Measurements from ENCODE around the gene COMMD3. TPM values are rescaled to one million over a fixed set of nuclear protein-coding genes. Genes with fewer than 3 reads are reported as not detected.

COMMD3 gene
- total and polyA plus RNA-seq, 9 of the 15 experiments (the other 6 are each of a cell fraction or from before 2014, with no cell fraction given), result 50.7 to 217 (median 80.1) TPM

DNA sequence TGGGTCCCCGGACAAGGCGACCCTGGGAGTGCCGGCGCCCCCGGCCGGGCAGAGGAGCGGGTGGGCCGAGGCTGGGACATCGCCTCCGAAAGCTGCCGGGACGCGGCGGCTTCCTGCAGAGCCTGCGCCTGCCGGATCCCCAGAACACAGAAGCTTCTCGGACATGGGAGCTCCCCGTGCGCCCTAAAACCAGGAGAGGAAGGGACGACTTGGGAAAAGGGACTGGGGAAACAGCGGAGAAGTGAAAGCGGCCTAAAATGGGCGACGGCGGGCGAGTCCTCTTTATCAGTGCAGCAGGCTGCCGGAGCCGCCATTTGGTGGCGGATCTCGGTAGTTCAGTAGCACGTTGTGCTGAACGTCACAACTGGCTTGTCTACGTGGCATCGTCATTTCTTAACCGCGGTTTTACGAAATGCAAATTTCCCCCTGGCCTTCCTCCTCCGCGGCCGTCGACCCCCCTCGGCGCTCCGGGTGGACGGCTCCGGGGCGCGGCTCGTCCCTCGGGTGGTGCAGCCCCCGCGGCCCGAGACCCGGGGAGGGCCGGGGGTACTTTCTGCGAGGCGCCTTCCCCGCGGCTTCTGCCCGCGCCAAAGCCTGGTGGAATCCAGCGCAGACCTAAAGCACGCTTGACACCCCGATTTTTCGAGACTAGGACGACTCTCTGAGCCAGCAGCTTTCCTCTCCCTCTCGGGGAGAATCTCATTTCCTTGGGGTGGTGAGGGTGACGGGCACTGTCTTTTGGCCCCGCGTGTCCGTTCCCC is 19.2 kb downstream of the COMMD3 start:
- no peaks in the 10 kb centered on the region for H3K79me2 ChIP-seq (ENCODE audit: control insufficient read depth, insufficient read depth, low read length)
- POLR2A ChIA-PET, result no interaction called here
- FAIRE-seq, result no peak
- ATAC-seq, result no peak
- in situ Hi-C loops (cut with MboI) (no loop called here), intact Hi-C loops (cut with micrococcal nuclease) (no loop called here)
- no peak overlapping the region for H3K4me2 ChIP-seq (ENCODE audit: insufficient read depth, low read length)
- no peak overlapping the region for H3K4me3 ChIP-seq
- WGBS (ENCODE audit: insufficient coverage, low coverage, missing lambda C conversion rate), result 95% methylated on average over 26 of the region's 71 CpGs
- CTCF ChIA-PET (ENCODE audit: low intra/inter-chr PET ratio), result no interaction called here
- no peaks in the 10 kb centered on the region for H3K27me3 ChIP-seq (ENCODE audit: control insufficient read depth in 2 of 2, insufficient read depth in 2 of 2, low read length in 2 of 2)
- H3K9me1 ChIP-seq (ENCODE audit: control insufficient read depth, insufficient read depth, low read length), result no peaks in the 10 kb centered on the region
- TF ChIP-seq YY1 (IDR thresholded peaks at IDR 0.05; ENCODE audit: borderline replicate concordance in 1 of 3, control insufficient read depth in 1 of 3, extremely low read depth in 1 of 3, insufficient read depth in 3 of 3, insufficient read length in 1 of 3, insufficient replicate concordance in 2 of 3, low read depth in 1 of 3, low read length in 2 of 3) (peak in 1 of 3 experiments; percentile 9), SAP30 (IDR thresholded peaks at IDR 0.05; ENCODE audit: borderline replicate concordance, insufficient read depth, low read depth, low read length, poor library complexity, severe bottlenecking) (no peak)
- TF ChIP-seq, protein P1, sequence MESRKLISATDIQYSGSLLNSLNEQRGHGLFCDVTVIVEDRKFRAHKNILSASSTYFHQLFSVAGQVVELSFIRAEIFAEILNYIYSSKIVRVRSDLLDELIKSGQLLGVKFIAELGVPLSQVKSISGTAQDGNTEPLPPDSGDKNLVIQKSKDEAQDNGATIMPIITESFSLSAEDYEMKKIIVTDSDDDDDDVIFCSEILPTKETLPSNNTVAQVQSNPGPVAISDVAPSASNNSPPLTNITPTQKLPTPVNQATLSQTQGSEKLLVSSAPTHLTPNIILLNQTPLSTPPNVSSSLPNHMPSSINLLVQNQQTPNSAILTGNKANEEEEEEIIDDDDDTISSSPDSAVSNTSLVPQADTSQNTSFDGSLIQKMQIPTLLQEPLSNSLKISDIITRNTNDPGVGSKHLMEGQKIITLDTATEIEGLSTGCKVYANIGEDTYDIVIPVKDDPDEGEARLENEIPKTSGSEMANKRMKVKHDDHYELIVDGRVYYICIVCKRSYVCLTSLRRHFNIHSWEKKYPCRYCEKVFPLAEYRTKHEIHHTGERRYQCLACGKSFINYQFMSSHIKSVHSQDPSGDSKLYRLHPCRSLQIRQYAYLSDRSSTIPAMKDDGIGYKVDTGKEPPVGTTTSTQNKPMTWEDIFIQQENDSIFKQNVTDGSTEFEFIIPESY (CRISPR knock-in tag; IDR thresholded peaks at IDR 0.05), result peak; percentile 93
- no TSS peak for BruUV-seq (replicated peaks)
- no peaks in the 10 kb centered on the region for H4K20me1 ChIP-seq (replicated peaks; ENCODE audit: control insufficient read depth, insufficient read depth, low read length)
- H3K27ac ChIP-seq (ENCODE audit: extremely low read depth, low read depth, low read length), result no peak overlapping the region
- peaks cover 3% of the 10 kb centered on the region; the same call in 1 of the 2 replicates for H3K9me3 ChIP-seq (replicated peaks; ENCODE audit: control insufficient read depth, insufficient read depth, low read depth, low read length)
- H3K9ac ChIP-seq (ENCODE audit: insufficient read depth in 1 of 2, low read depth in 2 of 2, low read length in 2 of 2), result no peak overlapping the region
- peaks cover 11% of the 10 kb centered on the region; the same call in 1 of the 3 replicates for H3K36me3 ChIP-seq (ENCODE audit: control insufficient read depth, insufficient read depth, low read length)
- DNase-seq (ENCODE audit: extremely low read depth in 1 of 4, low spot score in 3 of 4), result no peak
- no peak overlapping the region for H2AFZ ChIP-seq (ENCODE audit: low read depth, low read length)
- peaks cover 1 to 13% of the 10 kb centered on the region in 2 experiments; a peak in 2 of 5 replicates for H3K4me1 ChIP-seq (replicated peaks in 1 of 2; ENCODE audit: control insufficient read depth in 2 of 2, insufficient read depth in 2 of 2, low read length in 2 of 2)

Measured in K562 (cell line).